Ascending aorta (tissue), 2 donors: Measurements from ENCODE around the gene AUTS2. TPM values are rescaled to one million over a fixed set of nuclear protein-coding genes. Genes with fewer than 3 reads are reported as not detected.

Experiments used
- DNase-seq, 2 donors: peaks; one replicate each; pipeline ENCODE4 v3.0.0-alpha.2; 2019; ENCODE audit warnings: low spot score in 2 of 2
- H3K27ac ChIP-seq, 2 donors: fragments of 200-600 bp; sonication (generic); one replicate each; pipeline ENCODE4 v1.5.1; 2016 to 2017; ENCODE audit warnings: mild to moderate bottlenecking in 1 of 2
- H3K27me3 ChIP-seq: fragments of 200-600 bp; sonication (generic); one replicate; pipeline ENCODE4 v1.5.1; 2017
- H3K36me3 ChIP-seq, 2 donors: fragments of 200-600 bp; sonication (generic); one replicate each; pipeline ENCODE4 v1.5.1; 2016
- H3K4me1 ChIP-seq, 2 donors: fragments of 200-600 bp; sonication (generic); one replicate each; pipeline ENCODE4 v1.5.1; 2016 to 2017; ENCODE audit warnings: mild to moderate bottlenecking in 1 of 2
- H3K4me3 ChIP-seq, 2 donors: fragments of 200-600 bp; sonication (generic); one replicate each; pipeline ENCODE4 v1.5.1; 2016 to 2017; ENCODE audit warnings: mild to moderate bottlenecking in 1 of 2
- H3K9me3 ChIP-seq, 2 donors: fragments of 200-600 bp; sonication (generic); one replicate each; pipeline ENCODE4 v1.5.1; 2016
- intact Hi-C: fragments of 100-400 bp; cut with DNase I; formaldehyde crosslinking; loops from one replicate; pipeline ENCODE4 v1.15.1; 2023
- total RNA-seq: library from RNA; depleted of rRNA; stranded (reverse); fragments of >200 nt; gene quantifications from one replicate; pipeline ENCODE4 v1.1.0, GENCODE V29; 2016
- TF ChIP-seq, protein P1 (sequence below), 3 experiments: fragments of 200-600 bp in 2 of 3; fragments of 450-650 bp in 1 of 3; sonication (generic) in 2 of 3; IDR thresholded peaks; one replicate each; pipeline ENCODE4 v1.5.1; 2016 to 2019; ENCODE audit warnings: antibody characterized with exemption in 3 of 3, mild to moderate bottlenecking in 1 of 3, moderate library complexity in 1 of 3

AUTS2 gene
- total RNA-seq, 1 donor from 2014 or later, result 90.4 TPM

DNA sequence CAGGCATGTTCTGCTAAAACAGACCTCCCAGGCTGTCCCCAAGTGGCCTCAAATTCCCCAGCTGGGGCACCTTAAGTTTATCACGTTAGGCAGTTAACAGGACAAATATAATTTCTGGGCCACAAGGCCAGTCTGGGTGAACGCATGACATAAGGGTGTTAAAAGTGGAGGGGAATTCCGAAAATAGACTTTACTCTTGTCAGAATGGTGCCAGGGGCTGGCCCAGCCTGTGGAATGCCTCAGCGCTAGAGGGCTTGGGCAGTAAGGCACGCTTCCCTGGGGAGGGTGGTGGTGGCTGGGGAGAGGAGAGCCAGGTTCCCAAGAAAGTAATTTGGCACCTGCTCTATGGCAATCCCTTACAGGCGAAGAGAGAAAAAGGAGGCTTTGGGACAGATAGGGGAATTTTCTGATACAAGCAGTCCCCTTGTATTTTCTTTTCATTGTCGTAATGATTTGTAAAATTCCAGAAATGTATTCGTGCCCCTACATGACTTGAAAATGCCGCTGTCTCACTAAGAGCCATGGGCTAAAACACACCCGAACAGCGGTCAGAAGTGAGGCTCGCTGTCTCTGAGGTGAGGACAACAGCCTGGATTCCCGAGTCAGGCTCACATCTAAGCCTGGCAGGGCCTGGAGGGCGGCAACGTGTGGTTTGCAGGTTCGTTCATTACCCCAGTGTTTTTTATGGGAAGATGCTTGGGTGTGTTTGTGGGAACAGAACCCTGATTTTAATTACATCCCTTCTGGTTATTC is 1070.5 kb downstream of the AUTS2 start:
- H3K27me3 ChIP-seq, result no peaks in the 10 kb centered on the region
- intact Hi-C loops, result loop anchor here (2.0 kb wide), 1 partner anchor 26 kb away; no protein-coding TSS in a partner anchor
- H3K27ac ChIP-seq, result peak overlapping the region; percentile 5 to 53
- peaks cover 0 to 9% of the 10 kb centered on the region in 2 donors for H3K4me1 ChIP-seq
- no peaks in the 10 kb centered on the region for H3K9me3 ChIP-seq
- TF ChIP-seq, protein P1, sequence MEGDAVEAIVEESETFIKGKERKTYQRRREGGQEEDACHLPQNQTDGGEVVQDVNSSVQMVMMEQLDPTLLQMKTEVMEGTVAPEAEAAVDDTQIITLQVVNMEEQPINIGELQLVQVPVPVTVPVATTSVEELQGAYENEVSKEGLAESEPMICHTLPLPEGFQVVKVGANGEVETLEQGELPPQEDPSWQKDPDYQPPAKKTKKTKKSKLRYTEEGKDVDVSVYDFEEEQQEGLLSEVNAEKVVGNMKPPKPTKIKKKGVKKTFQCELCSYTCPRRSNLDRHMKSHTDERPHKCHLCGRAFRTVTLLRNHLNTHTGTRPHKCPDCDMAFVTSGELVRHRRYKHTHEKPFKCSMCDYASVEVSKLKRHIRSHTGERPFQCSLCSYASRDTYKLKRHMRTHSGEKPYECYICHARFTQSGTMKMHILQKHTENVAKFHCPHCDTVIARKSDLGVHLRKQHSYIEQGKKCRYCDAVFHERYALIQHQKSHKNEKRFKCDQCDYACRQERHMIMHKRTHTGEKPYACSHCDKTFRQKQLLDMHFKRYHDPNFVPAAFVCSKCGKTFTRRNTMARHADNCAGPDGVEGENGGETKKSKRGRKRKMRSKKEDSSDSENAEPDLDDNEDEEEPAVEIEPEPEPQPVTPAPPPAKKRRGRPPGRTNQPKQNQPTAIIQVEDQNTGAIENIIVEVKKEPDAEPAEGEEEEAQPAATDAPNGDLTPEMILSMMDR (IDR thresholded peaks at IDR 0.05), result no peak
- peak; percentile 36 to 79 for DNase-seq
- no peaks in the 10 kb centered on the region for H3K36me3 ChIP-seq
- H3K4me3 ChIP-seq, result peak overlapping the region in 1 of 2 donors; percentile 14

DNA sequence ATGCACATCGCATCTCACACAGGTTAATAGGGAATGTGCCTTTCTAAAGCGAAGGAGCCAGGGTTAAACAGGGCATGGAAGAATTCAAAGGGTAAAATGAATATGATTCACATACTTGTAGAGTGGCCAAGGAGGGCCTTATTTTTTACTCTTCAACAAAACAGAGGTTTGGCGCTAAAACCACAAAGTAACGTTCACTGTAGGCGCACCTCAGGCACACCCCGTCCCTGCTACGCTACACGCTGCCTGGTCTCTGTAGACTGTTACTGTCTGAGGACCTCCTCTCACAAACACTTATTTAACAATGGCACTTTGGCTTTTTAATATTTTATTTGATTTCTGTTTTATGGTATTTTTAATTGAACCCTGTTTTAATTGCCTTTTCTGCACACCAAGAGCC is 1071.6 kb downstream of the AUTS2 start:
- Histone ChIP-seq H3K36me3 (no peaks in the 10 kb centered on the region), H3K4me1 (peaks cover 0 to 9% of the 10 kb centered on the region in 2 donors), H3K27ac (no peak overlapping the region), H3K9me3 (no peaks in the 10 kb centered on the region), H3K27me3 (no peaks in the 10 kb centered on the region), H3K4me3 (no peak overlapping the region)
- TF ChIP-seq, protein P1 (IDR thresholded peaks at IDR 0.05), result no peak
- DNase-seq, result no peak
- intact Hi-C loops, result loop anchor here (2.0 to 10.0 kb wide), 2 partner anchors 25 to 65 kb away; no protein-coding TSS in a partner anchor

DNA sequence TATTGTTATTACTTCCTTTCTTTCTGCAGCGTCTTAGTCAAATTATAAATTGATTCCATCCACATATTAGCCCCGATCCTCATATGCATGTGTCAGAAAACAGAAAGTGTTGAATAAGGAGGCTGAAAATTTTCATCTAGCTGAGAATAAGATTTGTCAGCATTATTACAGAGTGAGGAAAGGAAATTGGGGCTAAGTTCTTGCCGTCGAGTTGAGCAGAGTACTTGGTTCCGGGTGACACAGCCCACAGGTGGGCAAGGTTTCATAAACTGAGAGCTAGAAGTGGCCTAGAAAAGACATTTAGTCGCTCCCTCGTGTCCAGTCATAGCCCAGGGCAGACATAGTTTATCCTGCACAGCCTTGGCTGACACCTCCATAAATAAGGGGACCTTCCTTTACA is 1072.0 kb downstream of the AUTS2 start:
- intact Hi-C loops, result loop anchor here (10.0 kb wide), 1 partner anchor 65 kb away; no protein-coding TSS in a partner anchor
- TF ChIP-seq, protein P1 (IDR thresholded peaks at IDR 0.05), result no peak
- Histone ChIP-seq H3K4me3 (no peak overlapping the region), H3K4me1 (peaks cover 0 to 9% of the 10 kb centered on the region in 2 donors), H3K27me3 (no peaks in the 10 kb centered on the region), H3K36me3 (no peaks in the 10 kb centered on the region), H3K27ac (no peak overlapping the region), H3K9me3 (no peaks in the 10 kb centered on the region)
- no peak for DNase-seq

DNA sequence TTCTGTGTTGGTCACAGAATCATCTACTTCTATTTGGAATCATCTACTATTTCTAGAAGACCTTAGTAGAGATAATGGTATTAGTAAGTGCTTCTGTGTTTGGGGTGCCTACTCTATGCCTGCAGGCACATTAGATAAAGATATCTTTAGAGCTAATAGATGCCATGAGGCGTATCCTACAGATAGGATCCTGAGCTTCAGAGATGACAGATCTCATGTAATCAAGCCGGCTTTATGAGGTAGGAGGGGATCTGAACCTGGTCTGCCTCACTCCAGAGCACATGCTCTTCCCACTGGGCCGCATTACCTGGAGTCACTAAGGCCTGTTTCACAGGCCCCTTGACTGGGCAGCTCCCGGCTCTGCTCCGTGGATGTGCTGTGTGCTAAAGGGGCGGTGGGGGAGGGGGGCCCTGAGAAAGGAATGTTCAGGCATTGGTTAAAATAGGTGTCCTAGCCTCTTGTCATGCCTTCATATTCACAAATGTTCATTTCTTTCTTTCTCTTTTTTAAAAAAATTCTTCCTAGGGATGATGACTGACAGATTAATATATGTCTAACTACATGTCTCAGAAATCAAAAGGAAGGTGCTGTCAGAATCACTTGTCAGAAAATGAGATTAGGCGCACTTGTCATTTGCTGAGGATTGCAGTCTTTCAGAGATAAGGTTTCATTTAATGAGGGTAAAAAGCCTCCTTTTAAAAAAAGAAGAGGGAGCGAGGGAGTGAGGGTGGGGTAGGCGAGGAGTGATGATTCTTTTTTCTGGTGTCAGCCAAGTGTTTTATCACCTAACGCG is 1075.7 kb downstream of the AUTS2 start:
- Histone ChIP-seq H3K9me3 (no peaks in the 10 kb centered on the region), H3K27ac (no peak overlapping the region), H3K27me3 (no peaks in the 10 kb centered on the region), H3K4me3 (no peak overlapping the region), H3K4me1 (no peaks in the 10 kb centered on the region), H3K36me3 (no peaks in the 10 kb centered on the region)
- no peak for DNase-seq
- TF ChIP-seq, protein P1 (IDR thresholded peaks at IDR 0.05), result no peak
- intact Hi-C loops, result loop anchor here (10.0 kb wide), 1 partner anchor 61 kb away; no protein-coding TSS in a partner anchor

DNA sequence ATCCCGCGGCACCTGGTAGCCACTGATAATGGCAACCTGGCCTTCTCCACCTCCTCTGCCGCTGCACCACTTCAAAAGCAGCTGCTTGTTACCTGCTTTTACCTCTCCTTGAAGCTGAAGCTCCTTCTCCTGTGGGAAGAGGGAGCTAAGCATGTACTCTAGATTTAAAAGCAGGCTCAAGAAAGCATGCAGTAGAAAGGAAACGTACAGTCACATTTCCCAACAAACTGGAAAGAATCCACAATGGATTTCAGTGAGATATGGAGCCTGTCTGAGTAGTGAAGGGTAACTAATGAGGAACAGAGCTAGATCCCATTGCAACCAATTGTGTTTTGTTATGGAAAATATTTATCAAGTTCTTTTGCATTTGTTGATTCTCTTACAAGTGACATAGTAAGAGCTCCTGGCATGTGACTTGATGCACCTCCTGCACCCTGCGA is 1076.3 kb downstream of the AUTS2 start:
- H3K27me3 ChIP-seq, result no peaks in the 10 kb centered on the region
- no peaks in the 10 kb centered on the region for H3K9me3 ChIP-seq
- H3K4me3 ChIP-seq, result no peak overlapping the region
- no peak overlapping the region for H3K27ac ChIP-seq
- no peaks in the 10 kb centered on the region for H3K4me1 ChIP-seq
- no peaks in the 10 kb centered on the region for H3K36me3 ChIP-seq
- intact Hi-C loops, result loop anchor here (10.0 kb wide), 1 partner anchor 60 kb away; no protein-coding TSS in a partner anchor
- TF ChIP-seq, protein P1 (IDR thresholded peaks at IDR 0.05), result no peak
- DNase-seq, result no peak
